ENCODE measurements around the gene HDAC4.

Gene HDAC4

GRCh38 chr2:239405071-239405470 lies 4.3 kb upstream of the HDAC4 start:
- no peak overlapping the region for H3K4me3 ChIP-seq (ENCODE audit: control insufficient read depth, low read depth, low read length)
- TF ChIP-seq CTCF (IDR thresholded peaks at IDR 0.05; ENCODE audit: control insufficient read depth, insufficient read depth, low read depth, low read length, missing control alignments), result no peak
- no peak for DNase-seq (ENCODE audit: low read depth)

GRCh38 chr2:239402666-239403065 lies 1.8 kb upstream of the HDAC4 start:
- no peak for DNase-seq (ENCODE audit: low read depth)
- no peak overlapping the region for H3K4me3 ChIP-seq (ENCODE audit: control insufficient read depth, low read depth, low read length)

GRCh38 chr2:239401881-239402233 lies 1.0 kb upstream of the HDAC4 start:
- no peak for DNase-seq (ENCODE audit: low read depth)
- peak overlapping the region; percentile 90 for H3K4me3 ChIP-seq (ENCODE audit: control insufficient read depth, low read depth, low read length)
- TF ChIP-seq CTCF (IDR thresholded peaks at IDR 0.05; ENCODE audit: control insufficient read depth, insufficient read depth, low read depth, low read length, missing control alignments), result no peak

More at GRCh38 chr2:239402666-239403065, 1.8 kb upstream of the HDAC4 start:
- TF ChIP-seq CTCF (IDR thresholded peaks at IDR 0.05; ENCODE audit: control insufficient read depth, insufficient read depth, low read depth, low read length, missing control alignments), result no peak

GRCh38 chr2:239401067-239401880 lies 454 bp upstream of the HDAC4 start:
- peak overlapping the region; percentile 90 for H3K4me3 ChIP-seq (ENCODE audit: control insufficient read depth, low read depth, low read length)
- DNase-seq (ENCODE audit: low read depth), result peak; percentile 96
- TF ChIP-seq CTCF (IDR thresholded peaks at IDR 0.05; ENCODE audit: control insufficient read depth, insufficient read depth, low read depth, low read length, missing control alignments), result no peak

- DNase-seq (ENCODE audit: low read depth), result no peak
- TF ChIP-seq CTCF (IDR thresholded peaks at IDR 0.05; ENCODE audit: control insufficient read depth, insufficient read depth, low read depth, low read length, missing control alignments), result no peak
- peak overlapping the region; percentile 24 for H3K4me3 ChIP-seq (ENCODE audit: control insufficient read depth, low read depth, low read length)
Observed at GRCh38 chr2:239399921-239400595, 762 bp downstream of the HDAC4 start.

- TF ChIP-seq CTCF (IDR thresholded peaks at IDR 0.05; ENCODE audit: control insufficient read depth, insufficient read depth, low read depth, low read length, missing control alignments), result no peak
- DNase-seq (ENCODE audit: low read depth), result no peak
- peak overlapping the region; percentile 24 for H3K4me3 ChIP-seq (ENCODE audit: control insufficient read depth, low read depth, low read length)
Observed at GRCh38 chr2:239399433-239399920, 1.3 kb downstream of the HDAC4 start.

Measured in AG09309 (cell line).